IPS DF 6.9 (cell line): ENCODE results near the gene NUMB.

Experiments
- DNase-seq: peaks from one replicate; pipeline ENCODE4 v3.0.0-alpha.2; 2013; ENCODE audit warnings: low read depth, low spot score
- H3K27ac ChIP-seq: one replicate; pipeline ENCODE4 v1.5.1; 2013; ENCODE audit warnings: low read length, control low read depth
- H3K27me3 ChIP-seq: 2 replicates; pipeline ENCODE4 v1.6.1; 2013; ENCODE audit warnings: mild to moderate bottlenecking, low read length; ENCODE audit not compliant: control insufficient read depth, insufficient read depth
- H3K36me3 ChIP-seq: 2 replicates; pipeline ENCODE4 v1.6.1; 2013; ENCODE audit warnings: low read length; ENCODE audit not compliant: control insufficient read depth, insufficient read depth
- H3K4me1 ChIP-seq: 2 replicates; pipeline ENCODE4 v1.6.1; 2013; ENCODE audit warnings: low read length; ENCODE audit not compliant: control insufficient read depth, insufficient read depth
- H3K4me3 ChIP-seq: 2 replicates; pipeline ENCODE4 v1.5.1; 2013; ENCODE audit warnings: mild to moderate bottlenecking, low read length
- H3K9me3 ChIP-seq: 2 replicates; pipeline ENCODE4 v1.6.1; 2013; ENCODE audit warnings: low read length, inconsistent platforms; ENCODE audit not compliant: control insufficient read depth, insufficient read depth
- WGBS: extraction: QIAGEN DNeasy Blood & Tissue Kit; methylation state at CpG from one replicate; pipeline ENCODE4 v1.1.7; 2013; ENCODE audit warnings: mixed read lengths, missing lambda C conversion rate; ENCODE audit not compliant: insufficient read length, insufficient coverage; 5-methylcytosine and 5-hydroxymethylcytosine counted together

NUMB gene

GRCh38 chr14:73248108-73248868 is 210.1 kb downstream of the NUMB start:
- WGBS, result no CpG with 5 or more reads among the region's 9 CpGs
- DNase-seq, result no peak
- H3K27me3 ChIP-seq, result no peaks in the 10 kb centered on the region
- H3K4me1 ChIP-seq, result no peaks in the 10 kb centered on the region
- no peaks in the 10 kb centered on the region for H3K36me3 ChIP-seq
- H3K4me3 ChIP-seq, result no peak overlapping the region
- H3K9me3 ChIP-seq, result no peaks in the 10 kb centered on the region
- no peak overlapping the region for H3K27ac ChIP-seq

GRCh38 chr14:73246387-73247150 is 211.8 kb downstream of the NUMB start:
- Histone ChIP-seq H3K4me1 (no peaks in the 10 kb centered on the region), H3K9me3 (no peaks in the 10 kb centered on the region), H3K36me3 (no peaks in the 10 kb centered on the region), H3K27ac (no peak overlapping the region), H3K27me3 (no peaks in the 10 kb centered on the region), H3K4me3 (no peak overlapping the region)
- no peak for DNase-seq
- no CpG with 5 or more reads among the region's 18 CpGs for WGBS

GRCh38 chr14:73245480-73246325 is 212.6 kb downstream of the NUMB start:
- Histone ChIP-seq H3K27ac (no peak overlapping the region), H3K4me3 (no peak overlapping the region), H3K36me3 (no peaks in the 10 kb centered on the region), H3K27me3 (no peaks in the 10 kb centered on the region), H3K4me1 (no peaks in the 10 kb centered on the region), H3K9me3 (no peaks in the 10 kb centered on the region)
- no peak for DNase-seq
- WGBS, result no CpG with 5 or more reads among the region's 64 CpGs

GRCh38 chr14:73244541-73245290 is 213.6 kb downstream of the NUMB start:
- H3K36me3 ChIP-seq, result no peaks in the 10 kb centered on the region
- no peaks in the 10 kb centered on the region for H3K4me1 ChIP-seq
- no peak for DNase-seq
- whole genome bisulfite sequencing, result no CpG with 5 or more reads among the region's 14 CpGs
- no peak overlapping the region for H3K4me3 ChIP-seq
- H3K27ac ChIP-seq, result no peak overlapping the region
- 0 out of 2 replicates have a peak, but pooled peaks cover 1% of the 10 kb centered on the region for H3K27me3 ChIP-seq
- H3K9me3 ChIP-seq, result no peaks in the 10 kb centered on the region

- Histone ChIP-seq H3K27me3 (peaks cover 5% of the 10 kb centered on the region), H3K4me3 (no peak overlapping the region), H3K36me3 (0 out of 2 replicates have a peak, but pooled peaks cover 3% of the 10 kb centered on the region), H3K4me1 (peaks cover 3% of the 10 kb centered on the region), H3K27ac (no peak overlapping the region), H3K9me3 (no peaks in the 10 kb centered on the region)
- DNase-seq, result no peak
- whole genome bisulfite sequencing, result no CpG with 5 or more reads among the region's 2 CpGs
Measured at GRCh38 chr14:73243748-73244147, 214.6 kb downstream of the NUMB start.

- no peak overlapping the region for H3K27ac ChIP-seq
- no peak for DNase-seq
- H3K9me3 ChIP-seq, result no peaks in the 10 kb centered on the region
- 0 out of 2 replicates have a peak, but pooled peaks cover 3% of the 10 kb centered on the region for H3K36me3 ChIP-seq
- H3K4me3 ChIP-seq, result no peak overlapping the region
- peaks cover 3% of the 10 kb centered on the region for H3K4me1 ChIP-seq
- H3K27me3 ChIP-seq, result peaks cover 9% of the 10 kb centered on the region
- WGBS, result no CpG with 5 or more reads among the region's 3 CpGs
Measured at GRCh38 chr14:73243341-73243740, 215.0 kb downstream of the NUMB start.

GRCh38 chr14:73242357-73242901 is 215.9 kb downstream of the NUMB start:
- Histone ChIP-seq H3K27ac (no peak overlapping the region), H3K9me3 (no peaks in the 10 kb centered on the region), H3K36me3 (0 out of 2 replicates have a peak, but pooled peaks cover 3% of the 10 kb centered on the region), H3K4me1 (peaks cover 3% of the 10 kb centered on the region), H3K27me3 (peaks cover 11% of the 10 kb centered on the region), H3K4me3 (no peak overlapping the region)
- DNase-seq, result no peak
- WGBS, result no CpG with 5 or more reads among the region's 6 CpGs

- Histone ChIP-seq H3K4me1 (peaks cover 3% of the 10 kb centered on the region), H3K9me3 (no peaks in the 10 kb centered on the region), H3K36me3 (0 out of 2 replicates have a peak, but pooled peaks cover 3% of the 10 kb centered on the region), H3K27me3 (peaks cover 13% of the 10 kb centered on the region), H3K4me3 (no peak overlapping the region), H3K27ac (no peak overlapping the region)
- DNase-seq, result no peak
- WGBS, result no CpG with 5 or more reads among the region's 19 CpGs
Measured at GRCh38 chr14:73241481-73242165, 216.7 kb downstream of the NUMB start.

- H3K27me3 ChIP-seq, result peaks cover 13% of the 10 kb centered on the region
- no CpG with 5 or more reads among the region's 10 CpGs for WGBS
- H3K4me3 ChIP-seq, result no peak overlapping the region
- H3K27ac ChIP-seq, result no peak overlapping the region
- no peak for DNase-seq
- peaks cover 3% of the 10 kb centered on the region for H3K4me1 ChIP-seq
- H3K9me3 ChIP-seq, result no peaks in the 10 kb centered on the region
- 0 out of 2 replicates have a peak, but pooled peaks cover 3% of the 10 kb centered on the region for H3K36me3 ChIP-seq
Measured at GRCh38 chr14:73240816-73241480, 217.4 kb downstream of the NUMB start.
